ENCODE measurements around the gene SETBP1.

DNA sequence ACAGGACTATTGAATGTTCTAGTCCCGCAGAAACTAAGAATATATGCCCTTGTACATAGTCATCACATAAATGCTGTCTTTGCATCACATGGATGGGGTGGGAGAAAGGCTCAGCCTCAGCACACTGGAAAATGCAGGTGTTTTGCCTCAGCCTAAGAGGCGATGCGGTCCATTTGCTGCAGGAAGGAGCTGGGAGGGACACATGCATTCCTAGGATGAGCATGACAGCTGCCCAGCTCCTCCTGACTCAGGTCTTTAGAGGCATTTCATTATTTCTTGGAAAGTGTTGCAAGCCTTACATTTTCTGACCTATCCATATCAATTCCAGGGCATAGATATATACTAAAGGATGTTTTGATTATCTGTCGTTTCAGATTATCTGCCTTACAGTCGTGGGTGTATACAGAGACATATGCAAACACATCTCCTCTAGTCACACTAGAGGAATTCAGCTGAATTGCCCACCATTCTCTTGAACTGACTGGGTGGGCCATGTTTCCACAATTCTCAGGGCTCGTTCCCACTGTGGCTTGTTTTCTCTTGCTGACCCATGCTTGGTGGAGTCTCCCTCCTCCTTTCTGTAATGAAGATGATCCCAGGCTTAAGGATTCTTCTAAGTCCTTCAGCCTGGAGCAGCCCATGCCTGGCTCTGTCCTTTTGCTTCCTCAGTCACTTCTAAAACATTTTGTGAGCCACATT lies 156.9 kb downstream of the SETBP1 start:
- TF ChIP-seq EP300 (IDR thresholded peaks at IDR 0.05) (no peak), POLR2AphosphoS5 (IDR thresholded peaks at IDR 0.05) (no peak), POLR2A (IDR thresholded peaks at IDR 0.05) (no peak)
- TF ChIP-seq, protein P1, sequence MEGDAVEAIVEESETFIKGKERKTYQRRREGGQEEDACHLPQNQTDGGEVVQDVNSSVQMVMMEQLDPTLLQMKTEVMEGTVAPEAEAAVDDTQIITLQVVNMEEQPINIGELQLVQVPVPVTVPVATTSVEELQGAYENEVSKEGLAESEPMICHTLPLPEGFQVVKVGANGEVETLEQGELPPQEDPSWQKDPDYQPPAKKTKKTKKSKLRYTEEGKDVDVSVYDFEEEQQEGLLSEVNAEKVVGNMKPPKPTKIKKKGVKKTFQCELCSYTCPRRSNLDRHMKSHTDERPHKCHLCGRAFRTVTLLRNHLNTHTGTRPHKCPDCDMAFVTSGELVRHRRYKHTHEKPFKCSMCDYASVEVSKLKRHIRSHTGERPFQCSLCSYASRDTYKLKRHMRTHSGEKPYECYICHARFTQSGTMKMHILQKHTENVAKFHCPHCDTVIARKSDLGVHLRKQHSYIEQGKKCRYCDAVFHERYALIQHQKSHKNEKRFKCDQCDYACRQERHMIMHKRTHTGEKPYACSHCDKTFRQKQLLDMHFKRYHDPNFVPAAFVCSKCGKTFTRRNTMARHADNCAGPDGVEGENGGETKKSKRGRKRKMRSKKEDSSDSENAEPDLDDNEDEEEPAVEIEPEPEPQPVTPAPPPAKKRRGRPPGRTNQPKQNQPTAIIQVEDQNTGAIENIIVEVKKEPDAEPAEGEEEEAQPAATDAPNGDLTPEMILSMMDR (IDR thresholded peaks at IDR 0.05), result no peak

Data from stomach (tissue), 4 donors.